RWPE1 (cell line): ENCODE measurements around the gene ALG11.

Experiments
- CTCF ChIA-PET: fragments of 350-600 bp; sonication (Branson Sonifier 250); formaldehyde crosslinking; extraction: SDS; loops from one replicate; lab custom pipeline; 2021; lab: Yijun Ruan, JAX
- POLR2A ChIA-PET: fragments of 400-600 bp; formaldehyde crosslinking; extraction: SDS; loops from one replicate; lab custom pipeline; 2020; ENCODE audit warnings: antibody characterized with exemption; ENCODE audit not compliant: low non-redundant PET; lab: Yijun Ruan, JAX
- DNase-seq: peaks from one replicate; pipeline ENCODE4 v3.0.0; 2012; ENCODE audit warnings: low spot score
- H3K27ac ChIP-seq: fragments of 450-650 bp; 2 replicates; pipeline ENCODE4 v1.5.1; 2017
- TF ChIP-seq, protein P1 (sequence below): fragments of 450-650 bp; conservative IDR thresholded peaks from 2 replicates; pipeline ENCODE4 v1.5.1; 2017; ENCODE audit warnings: low read depth, mild to moderate bottlenecking

The ALG11 gene

DNA sequence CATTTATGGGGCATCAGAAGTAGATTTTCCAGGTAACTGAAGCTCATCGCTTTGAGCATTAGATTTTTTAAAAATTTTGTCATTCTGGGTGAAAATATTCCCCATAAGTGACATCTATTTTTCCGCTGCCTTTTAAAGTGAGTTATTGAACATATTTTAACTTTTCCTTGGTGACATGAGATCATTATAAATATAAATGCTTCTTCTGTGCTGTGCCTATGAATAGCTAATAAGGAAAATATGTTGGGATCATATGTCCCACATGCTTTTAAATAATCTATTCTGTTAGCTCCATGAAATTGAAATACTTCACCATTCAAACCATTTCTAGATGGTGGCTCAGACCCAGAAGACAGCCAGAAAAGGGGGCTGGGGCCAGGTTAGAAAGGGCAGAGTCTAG, 15.0 kb upstream of the ALG11 start:
- TF ChIP-seq, protein P1, sequence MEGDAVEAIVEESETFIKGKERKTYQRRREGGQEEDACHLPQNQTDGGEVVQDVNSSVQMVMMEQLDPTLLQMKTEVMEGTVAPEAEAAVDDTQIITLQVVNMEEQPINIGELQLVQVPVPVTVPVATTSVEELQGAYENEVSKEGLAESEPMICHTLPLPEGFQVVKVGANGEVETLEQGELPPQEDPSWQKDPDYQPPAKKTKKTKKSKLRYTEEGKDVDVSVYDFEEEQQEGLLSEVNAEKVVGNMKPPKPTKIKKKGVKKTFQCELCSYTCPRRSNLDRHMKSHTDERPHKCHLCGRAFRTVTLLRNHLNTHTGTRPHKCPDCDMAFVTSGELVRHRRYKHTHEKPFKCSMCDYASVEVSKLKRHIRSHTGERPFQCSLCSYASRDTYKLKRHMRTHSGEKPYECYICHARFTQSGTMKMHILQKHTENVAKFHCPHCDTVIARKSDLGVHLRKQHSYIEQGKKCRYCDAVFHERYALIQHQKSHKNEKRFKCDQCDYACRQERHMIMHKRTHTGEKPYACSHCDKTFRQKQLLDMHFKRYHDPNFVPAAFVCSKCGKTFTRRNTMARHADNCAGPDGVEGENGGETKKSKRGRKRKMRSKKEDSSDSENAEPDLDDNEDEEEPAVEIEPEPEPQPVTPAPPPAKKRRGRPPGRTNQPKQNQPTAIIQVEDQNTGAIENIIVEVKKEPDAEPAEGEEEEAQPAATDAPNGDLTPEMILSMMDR: no peak
- ChIA-PET CTCF (no interaction called here), POLR2A (no interaction called here)
- no peak overlapping the region for H3K27ac ChIP-seq
- no peak for DNase-seq

DNA sequence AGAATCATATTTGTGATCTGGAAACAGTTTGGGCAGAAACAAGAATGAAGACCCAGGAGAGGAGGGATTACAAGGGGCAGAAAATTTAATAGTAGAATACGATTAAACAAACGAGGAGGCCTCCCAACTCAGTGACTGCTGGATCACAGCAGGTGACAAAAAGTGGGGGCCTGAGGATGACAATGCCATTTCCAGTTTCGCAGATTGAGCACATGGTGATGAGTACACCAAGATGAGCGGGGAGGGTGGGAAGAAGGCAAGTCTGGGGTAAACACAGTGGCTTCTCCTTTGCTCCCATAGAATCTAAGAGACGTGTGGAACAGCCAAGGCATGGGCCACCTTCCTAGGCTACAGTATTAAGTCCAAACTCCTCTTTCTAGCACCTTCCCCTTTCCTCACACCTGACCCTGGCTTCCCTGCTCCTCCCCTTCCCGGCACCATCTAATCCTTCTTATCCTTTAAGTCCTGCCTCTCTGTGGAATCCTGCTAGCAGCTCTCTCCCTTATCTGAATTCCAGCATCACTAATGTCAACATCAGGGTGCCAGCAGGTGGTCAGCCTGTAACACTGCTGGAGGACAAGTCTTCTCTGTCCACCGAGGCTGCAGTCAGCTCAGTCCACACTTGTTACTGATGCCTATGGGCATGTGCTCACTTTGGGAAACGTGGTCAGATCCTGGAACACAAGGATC, 14.4 kb upstream of the ALG11 start:
- TF ChIP-seq, protein P1: no peak
- no peak overlapping the region for H3K27ac ChIP-seq
- POLR2A ChIA-PET: no interaction called here
- no peak for DNase-seq
- CTCF ChIA-PET: no interaction called here

DNA sequence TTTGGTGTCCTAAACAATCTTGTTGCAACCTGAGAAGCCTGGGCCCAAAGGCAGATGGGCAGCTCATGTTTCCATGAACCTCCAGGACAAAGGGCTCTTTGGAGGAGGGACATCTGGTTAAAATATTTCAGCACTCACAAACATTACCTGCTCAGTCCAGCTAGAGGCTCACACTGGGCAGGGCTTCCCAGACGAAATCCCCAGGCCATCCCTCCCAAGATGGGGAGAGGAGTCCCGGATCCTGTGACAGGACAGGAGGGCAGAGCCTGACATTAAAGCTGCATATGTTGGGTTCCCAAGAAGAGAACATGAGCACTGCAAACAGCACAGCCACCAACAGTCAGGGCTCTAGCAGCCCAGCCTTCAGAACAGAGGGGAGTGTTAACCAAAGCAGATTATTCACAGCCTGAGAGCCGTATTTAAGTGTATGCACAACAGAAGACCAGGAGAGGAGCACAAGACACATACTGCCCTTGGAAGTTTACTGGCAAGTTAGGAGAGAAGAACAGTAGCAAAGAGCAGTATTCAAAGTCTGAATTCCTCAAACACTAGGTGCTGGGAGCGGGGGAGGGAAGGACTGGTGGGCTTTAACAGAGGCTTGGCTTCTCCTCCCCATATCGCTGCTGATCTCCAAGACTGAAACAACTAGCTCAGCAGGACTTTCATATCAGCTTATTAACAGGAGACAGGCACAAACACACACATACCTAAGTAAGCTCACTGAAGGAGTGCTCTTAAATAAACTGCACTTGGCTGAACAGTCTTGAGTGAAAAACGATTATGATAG, 13.3 kb upstream of the ALG11 start:
- CTCF ChIA-PET: interaction anchor here (0.6 kb wide), 1 partner anchor 127 kb away, joined by 4 read pairs; no protein-coding TSS in a partner anchor

DNA sequence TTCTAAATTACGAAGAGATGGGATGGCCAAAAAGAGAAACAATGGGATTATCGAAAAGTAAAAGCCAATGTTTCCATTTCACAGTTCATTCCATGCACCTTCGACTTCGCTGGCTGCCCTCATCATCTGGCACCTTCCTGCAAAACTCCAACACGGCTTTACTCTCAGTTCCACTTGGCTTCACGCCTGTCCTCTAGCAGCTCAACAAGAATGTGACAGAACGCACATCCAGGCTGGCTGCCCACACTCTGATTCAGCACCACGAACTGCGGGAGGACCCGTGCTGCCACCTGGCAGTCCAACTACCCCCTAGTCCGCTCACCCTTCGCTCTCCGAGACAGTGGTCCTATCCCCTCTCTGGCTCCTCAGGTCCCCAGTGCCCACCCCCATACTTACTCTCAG, 12.7 kb upstream of the ALG11 start:
- DNase-seq: no peak
- TF ChIP-seq, protein P1: no peak
- ChIA-PET CTCF (interaction anchor here (0.6 kb wide), 1 partner anchor 126 kb away, joined by 4 read pairs; no protein-coding TSS in a partner anchor), POLR2A (no interaction called here)
- no peak overlapping the region for H3K27ac ChIP-seq

More for the DNA sequence above, 13.3 kb upstream of the ALG11 start:
- TF ChIP-seq, protein P1: no peak
- DNase-seq: no peak
- H3K27ac ChIP-seq: no peak overlapping the region
- POLR2A ChIA-PET: no interaction called here

DNA sequence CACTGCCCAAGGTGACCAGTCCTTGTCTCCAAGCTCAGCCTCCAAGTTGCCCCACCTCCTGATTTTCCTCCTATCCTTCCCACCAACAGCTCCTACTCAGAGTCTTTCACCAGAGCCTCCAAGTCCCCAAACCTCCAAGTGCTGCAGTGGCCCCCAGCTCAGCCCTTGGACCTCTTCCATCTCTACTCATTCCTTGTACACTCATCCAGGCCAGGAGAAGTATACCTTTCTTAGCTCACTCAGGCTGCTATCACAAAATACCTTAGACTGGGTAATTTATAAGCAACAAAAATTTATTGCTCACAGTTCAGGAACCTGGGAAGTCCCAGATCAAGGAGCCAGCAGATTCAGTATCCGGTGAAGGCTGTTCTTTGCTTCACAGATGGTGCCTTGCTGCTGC, 12.3 kb upstream of the ALG11 start:
- POLR2A ChIA-PET: no interaction called here
- TF ChIP-seq, protein P1: no peak
- CTCF ChIA-PET: interaction anchor here (0.9 to 1.0 kb wide), 2 partner anchors 128 to 451 kb away, joined by 3 to 6 read pairs; partner anchors contain the start of gene VPS36
- no peak for DNase-seq
- H3K27ac ChIP-seq: no peak overlapping the region

DNA sequence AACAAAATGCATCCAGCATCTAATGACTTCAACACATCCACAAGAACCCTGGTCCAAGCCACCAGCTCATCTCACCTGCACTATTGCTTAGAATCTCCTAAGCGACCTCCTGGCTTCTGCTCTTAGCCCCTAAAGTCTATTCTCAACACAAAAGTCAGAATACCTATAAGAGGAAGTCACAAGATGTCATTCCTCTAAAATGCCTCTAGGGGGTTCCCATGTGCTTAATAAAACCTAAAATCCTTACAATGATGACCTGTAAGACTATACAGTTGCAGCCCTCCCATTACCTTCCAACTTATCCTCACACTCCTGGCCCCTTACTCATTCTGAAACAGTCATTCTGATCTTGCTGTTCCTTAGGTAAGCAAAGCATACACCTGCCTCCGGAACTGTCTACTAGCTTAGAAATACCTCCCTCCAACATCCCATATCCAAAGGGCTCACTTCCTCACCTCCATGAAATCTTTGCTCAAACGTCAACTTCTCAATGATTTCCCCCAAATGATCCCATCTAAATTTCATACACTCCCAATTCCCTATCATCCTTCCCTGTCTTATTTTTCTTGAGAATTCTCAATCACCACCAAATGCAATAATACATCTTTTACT, 11.0 kb upstream of the ALG11 start:
- no peak overlapping the region for H3K27ac ChIP-seq
- DNase-seq: peak; percentile 59
- TF ChIP-seq, protein P1: peak; percentile 66
- CTCF ChIA-PET: interaction anchor here (0.6 to 0.9 kb wide), 5 partner anchors 20 to 1920 kb away, joined by 3 read pairs; partner anchors contain the start of gene NEK5
- POLR2A ChIA-PET: no interaction called here
